GM18861 (cell line): Measurements from ENCODE around the gene SOX12.

Experiments used
- ATAC-seq: cut with Tn5 transposase; IDR thresholded peaks from one replicate; pipeline ENCODE4 v1.9.1; 2021; ENCODE audit not compliant: unreplicated experiment

SOX12 gene

GRCh38 chr20:301886-302848 is 23.2 kb upstream of the SOX12 start:
- ATAC-seq, result no peak

DNA sequence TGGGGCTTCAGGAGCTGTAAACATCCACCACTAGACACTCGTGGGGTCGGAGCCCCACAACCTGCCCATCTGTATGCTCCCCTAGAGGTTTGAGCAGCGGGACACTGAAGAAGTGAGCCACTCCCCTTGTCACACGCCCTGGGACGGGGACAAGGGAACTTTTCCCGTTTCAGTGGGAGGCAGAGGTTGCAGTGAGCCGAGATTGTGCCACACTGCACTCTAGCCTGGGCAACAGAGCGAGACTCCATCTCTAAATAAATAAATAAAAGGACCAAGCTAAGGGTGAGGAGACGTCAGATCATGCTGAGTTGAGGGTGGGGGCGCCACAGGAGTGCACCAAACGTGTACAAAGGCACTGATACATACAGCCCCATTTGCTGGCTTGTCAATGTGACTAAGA is 19.6 kb upstream of the SOX12 start:
- ATAC-seq, result no peak

DNA sequence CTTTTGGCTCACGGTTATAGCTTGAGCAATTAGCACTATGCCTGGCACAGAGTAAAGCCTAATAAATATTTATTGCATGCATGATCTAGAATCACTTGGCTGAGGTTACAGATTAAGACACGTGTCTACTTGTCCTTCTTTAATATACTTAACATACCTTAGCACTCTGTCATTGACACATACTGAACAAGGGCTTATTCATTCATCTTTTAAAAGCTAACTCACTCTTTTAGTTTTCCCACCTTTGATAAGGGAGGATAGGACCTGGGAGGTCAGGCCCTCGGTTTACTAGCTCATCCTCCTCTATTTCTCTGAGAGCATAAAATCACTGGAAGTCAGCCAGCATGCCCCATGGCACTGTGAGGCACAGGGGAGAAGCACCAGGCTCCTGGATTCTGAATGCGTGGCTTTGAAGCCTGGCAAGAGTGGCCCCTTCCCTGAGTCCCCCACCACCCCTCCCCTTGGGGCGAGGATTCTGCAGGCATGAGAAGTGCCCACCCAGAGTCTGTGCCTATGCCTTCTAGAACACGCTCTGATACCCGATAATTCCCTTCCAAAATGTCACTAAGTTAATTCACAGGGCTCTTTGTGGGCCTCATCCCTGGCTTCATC is 16.8 kb upstream of the SOX12 start:
- no peak for ATAC-seq

GRCh38 chr20:309306-309840 is 16.0 kb upstream of the SOX12 start:
- no peak for ATAC-seq

DNA sequence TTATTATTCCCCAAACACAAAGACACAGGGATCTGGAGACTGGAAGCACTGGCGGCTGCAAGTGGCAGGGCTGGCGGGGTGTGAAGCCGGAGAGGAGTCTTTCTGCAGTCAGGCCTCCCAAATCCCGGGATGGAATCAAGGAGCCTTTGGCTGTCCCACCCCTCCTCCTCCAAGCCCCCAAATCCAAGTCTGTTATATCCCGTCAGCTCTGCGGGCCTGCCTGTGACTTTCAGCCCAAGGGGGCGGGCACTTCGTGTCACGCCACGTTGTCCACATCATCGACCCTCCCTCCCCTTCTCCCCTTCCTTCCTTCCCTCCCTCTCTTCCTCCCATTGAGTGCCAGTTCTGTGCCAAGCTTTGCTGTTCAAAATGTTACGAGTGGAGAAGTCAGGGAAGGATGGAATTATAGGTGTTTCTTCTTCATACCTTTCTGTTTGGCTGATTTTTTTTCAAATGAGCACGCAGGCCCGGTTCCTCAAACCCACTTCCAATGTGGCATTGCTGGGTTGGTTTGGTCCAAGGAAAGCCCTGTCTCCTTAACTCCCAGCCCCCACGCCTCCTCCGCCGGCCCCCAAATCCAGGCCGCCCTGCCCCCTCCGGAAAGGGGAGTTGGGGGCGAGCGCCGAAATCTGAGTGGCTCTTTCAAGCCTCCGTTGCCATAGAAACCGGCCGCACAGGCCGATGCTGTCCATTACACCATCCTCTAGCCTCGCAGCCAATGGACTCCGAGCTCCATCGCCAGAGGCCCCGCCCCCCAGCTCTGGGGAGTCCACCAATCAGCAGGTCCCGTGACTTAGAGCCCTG is 15.3 kb upstream of the SOX12 start:
- peak; percentile 95 for ATAC-seq

- ATAC-seq, result no peak
Observed at GRCh38 chr20:310645-311044, 14.7 kb upstream of the SOX12 start.

GRCh38 chr20:311609-312008 is 13.7 kb upstream of the SOX12 start:
- no peak for ATAC-seq

GRCh38 chr20:312067-312466 is 13.3 kb upstream of the SOX12 start:
- ATAC-seq, result no peak

DNA sequence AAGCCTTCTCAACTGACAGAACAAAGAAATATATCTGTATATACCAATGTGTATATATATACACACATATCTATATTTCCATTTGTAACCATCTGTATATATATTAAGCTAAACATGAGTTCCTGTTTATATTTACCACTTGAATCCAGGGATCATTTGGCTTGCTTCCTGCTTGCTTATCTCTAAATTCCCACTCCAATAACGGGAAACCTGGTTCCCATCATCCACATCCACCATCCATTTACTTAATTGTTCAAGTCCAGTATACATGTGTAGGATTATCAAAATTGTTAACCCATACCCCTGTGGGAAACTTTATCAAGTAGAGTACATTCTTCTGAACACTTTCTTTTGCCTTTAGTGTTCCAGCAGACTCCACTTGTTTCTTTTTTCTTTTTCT is 12.5 kb upstream of the SOX12 start:
- ATAC-seq, result no peak

- no peak for ATAC-seq
Observed at GRCh38 chr20:313402-313801, 11.9 kb upstream of the SOX12 start.

GRCh38 chr20:313948-314347 is 11.4 kb upstream of the SOX12 start:
- no peak for ATAC-seq

DNA sequence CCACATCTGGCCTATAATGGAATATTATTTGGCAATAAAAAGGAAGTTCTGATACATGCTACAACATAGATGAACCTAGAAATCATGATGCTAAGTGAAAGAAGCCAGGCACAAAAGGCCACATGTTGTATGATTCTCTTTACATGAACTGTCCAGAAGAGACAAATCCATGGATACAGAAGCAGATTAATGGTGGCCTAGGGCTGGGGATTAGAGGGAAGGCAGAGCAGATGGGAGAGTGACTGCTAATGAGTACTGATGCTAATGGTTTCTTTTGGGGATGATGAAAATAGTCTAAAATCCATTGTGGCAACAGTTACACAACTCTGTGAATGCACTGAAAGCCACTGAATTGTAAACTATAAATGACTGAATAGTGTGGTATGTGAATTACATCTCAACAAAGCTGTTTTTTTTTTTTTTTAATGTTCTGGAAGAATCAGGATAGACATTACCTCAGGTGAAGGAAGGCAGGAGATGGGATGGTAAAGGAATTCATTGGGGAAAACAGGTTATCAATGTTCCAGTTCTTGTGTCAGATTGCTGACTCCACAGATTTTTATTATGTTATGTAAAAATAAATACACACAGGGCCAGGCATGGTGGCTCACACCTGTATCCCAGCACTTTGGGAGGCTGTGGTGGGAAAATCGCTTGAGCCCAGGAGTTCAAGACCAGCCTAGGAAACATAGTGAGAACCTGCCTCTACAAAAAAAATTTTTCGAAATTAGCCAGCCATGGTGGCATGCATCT is 8.9 kb upstream of the SOX12 start:
- no peak for ATAC-seq

GRCh38 chr20:324177-325044 is 941 bp upstream of the SOX12 start:
- peak; percentile 48 for ATAC-seq

GRCh38 chr20:325889-326644 is 715 bp downstream of the SOX12 start:
- ATAC-seq, result no peak

GRCh38 chr20:326645-327185 is 1.4 kb downstream of the SOX12 start:
- ATAC-seq, result no peak

- ATAC-seq, result no peak
Observed at GRCh38 chr20:327186-328026, 2.1 kb downstream of the SOX12 start.

DNA sequence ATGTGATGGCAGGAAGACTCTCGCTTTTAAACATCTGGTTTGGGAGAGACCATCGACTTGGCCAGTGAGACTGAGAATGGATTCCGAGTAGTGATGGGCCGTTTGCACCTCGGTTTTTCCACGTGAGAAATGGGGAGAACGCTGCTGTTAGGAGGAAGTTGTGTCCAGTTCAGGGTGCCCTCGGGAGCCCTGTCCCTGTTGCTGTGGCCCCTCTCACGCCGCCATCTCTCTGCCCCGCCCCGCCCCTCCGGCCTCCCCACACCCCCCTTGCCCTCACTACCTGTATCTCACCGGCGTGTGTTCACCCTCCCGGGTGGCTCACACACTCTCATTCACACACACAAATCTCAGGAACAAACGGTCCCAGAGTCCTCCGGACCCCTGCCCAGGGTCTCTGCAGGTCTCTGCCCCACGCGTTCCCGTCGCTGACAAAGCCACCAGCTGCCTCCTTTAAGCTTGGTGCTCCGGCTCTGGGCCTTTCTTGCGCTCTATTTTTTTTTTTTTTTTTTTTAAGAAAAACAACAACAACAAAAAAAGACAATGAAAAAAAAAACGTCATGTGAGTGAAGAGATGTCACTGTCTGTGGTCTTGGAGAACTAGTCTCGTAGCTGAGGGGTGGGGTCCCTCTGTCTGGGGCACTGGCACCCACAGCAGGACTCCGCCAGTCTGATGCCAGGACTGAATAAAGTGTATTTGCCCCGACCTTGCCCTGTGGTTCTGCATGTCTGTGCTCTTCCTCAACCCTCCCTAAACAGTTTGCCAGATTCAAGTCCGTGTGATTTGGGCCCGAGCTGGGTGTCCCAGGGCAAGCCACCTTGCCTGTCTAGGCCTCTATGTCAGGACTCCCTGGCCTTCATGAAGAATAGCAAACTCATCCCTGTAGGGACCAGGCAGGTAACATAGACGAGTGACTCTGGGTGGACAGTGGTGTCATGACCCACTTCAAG is 2.9 kb downstream of the SOX12 start:
- no peak for ATAC-seq
